Endothelial cell of umbilical vein (primary cell): ENCODE data around the gene L3MBTL4. TPM values are rescaled to one million over a fixed set of nuclear protein-coding genes. Genes with fewer than 3 reads are reported as not detected.

ENCODE experiments used
- BruUV-seq: library from RNA; stranded (reverse); fragments of 400-500 nt; replicated peaks from 2 replicates; lab custom pipeline; 2021; lab: Mats Ljungman, UMichigan
- CTCF ChIA-PET: fragments of 300-600, 350-600 bp; sonication (Branson Sonifier 250); formaldehyde crosslinking; loops from one replicate; lab custom pipeline; 2021; ENCODE audit warnings: antibody characterized with exemption, inconsistent platforms; lab: Charles Lee
- POLR2A ChIA-PET: fragments of 300-600, 350-600 bp; sonication (Branson Sonifier 250); formaldehyde crosslinking; loops from one replicate; lab custom pipeline; 2021; ENCODE audit warnings: antibody characterized with exemption, inconsistent platforms; lab: Charles Lee
- DNase-seq: peaks from one replicate; pipeline ENCODE4 v3.0.0-alpha.2; 2011; ENCODE audit warnings: low read depth, low spot score
- FAIRE-seq: peaks from 2 replicates; lab custom pipeline; 2011; peaks lifted over from hg19 to GRCh38; lab: Jason Lieb, UNC
- H2AFZ ChIP-seq: 2 replicates; pipeline ENCODE4 v1.6.0; 2012; ENCODE audit warnings: low read depth, low read length, control low read depth, inconsistent platforms
- H3K27ac ChIP-seq: 2 replicates; pipeline ENCODE4 v1.5.1; 2011; ENCODE audit warnings: low read depth, mild to moderate bottlenecking, control low read depth, low read length, moderate library complexity; ENCODE audit not compliant: insufficient read depth
- H3K27me3 ChIP-seq, 2 experiments: 2 replicates each; pipeline versions ENCODE4 v1.6.0 to v1.6.1; 2011; ENCODE audit warnings: low read length in 2 of 2, mixed read lengths in 1 of 2; ENCODE audit not compliant: control insufficient read depth in 2 of 2, insufficient read depth in 2 of 2
- H3K36me3 ChIP-seq, 2 experiments: 2 replicates in 1 of 2; 3 replicates in 1 of 2; pipeline ENCODE4 v1.5.1; 2011; ENCODE audit warnings: low read length in 2 of 2, mild to moderate bottlenecking in 1 of 2, moderate library complexity in 1 of 2; ENCODE audit not compliant: control insufficient read depth in 2 of 2, insufficient read depth in 2 of 2; ENCODE audit errors: extremely low read depth in 1 of 2
- H3K4me1 ChIP-seq: 3 replicates; pipeline ENCODE4 v1.5.1; 2011; ENCODE audit warnings: mild to moderate bottlenecking, low read length; ENCODE audit not compliant: control insufficient read depth, insufficient read depth; ENCODE audit errors: extremely low read depth
- H3K4me2 ChIP-seq: 2 replicates; pipeline ENCODE4 v1.6.1; 2011; ENCODE audit warnings: low read length, control low read depth, mixed read lengths; ENCODE audit not compliant: insufficient read depth
- H3K4me3 ChIP-seq, 3 experiments: fragments of 200-600 bp in 1 of 3; sonication (generic), shearing (Covaris generic) in 1 of 3; replicated peaks in 1 of 3; 2 replicates each; pipeline ENCODE4 v1.5.1; 2011 to 2016; ENCODE audit warnings: control low read depth in 3 of 3, low read length in 3 of 3, mild to moderate bottlenecking in 2 of 3, inconsistent platforms in 1 of 3, low read depth in 1 of 3, moderate library complexity in 1 of 3; ENCODE audit not compliant: insufficient read depth in 1 of 3
- H3K79me2 ChIP-seq: 2 replicates; pipeline ENCODE4 v1.6.0; 2012; ENCODE audit warnings: low read length, inconsistent platforms; ENCODE audit not compliant: control insufficient read depth, insufficient read depth
- H3K9ac ChIP-seq: replicated peaks from 2 replicates; pipeline ENCODE3; 2011; ENCODE audit warnings: low read length, control low read depth; ENCODE audit not compliant: insufficient read depth; ENCODE audit errors: extremely low read depth
- H3K9me1 ChIP-seq: replicated peaks from 3 replicates; pipeline ENCODE4 v1.6.0; 2011; ENCODE audit warnings: mild to moderate bottlenecking, low read length; ENCODE audit not compliant: control insufficient read depth, insufficient read depth; ENCODE audit errors: extremely low read depth
- H3K9me3 ChIP-seq: replicated peaks from 2 replicates; pipeline ENCODE4 v1.5.1; 2012; ENCODE audit warnings: low read length, inconsistent platforms; ENCODE audit not compliant: control insufficient read depth, insufficient read depth
- H4K20me1 ChIP-seq: replicated peaks from 2 replicates; pipeline ENCODE3; 2011; ENCODE audit warnings: mild to moderate bottlenecking, low read length; ENCODE audit not compliant: control insufficient read depth, insufficient read depth; ENCODE audit errors: extremely low read depth
- CTCF ChIP-seq, 2 donors: IDR thresholded peaks; 1 replicate in 1 of 2; 2 replicates in 1 of 2; pipeline ENCODE4 v1.5.1; 2011; ENCODE audit warnings: low read length in 2 of 2, mild to moderate bottlenecking in 2 of 2, moderate library complexity in 2 of 2, control low read depth in 1 of 2, inconsistent platforms in 1 of 2, low read depth in 1 of 2; ENCODE audit not compliant: insufficient read depth in 1 of 2; ENCODE audit errors: extremely low read depth in 1 of 2
- EZH2 ChIP-seq: IDR thresholded peaks from 2 replicates; pipeline ENCODE4 v1.6.1; 2012; ENCODE audit warnings: borderline replicate concordance, low read depth, mild to moderate bottlenecking, moderate library complexity, low read length, inconsistent platforms; ENCODE audit not compliant: severe bottlenecking
- FOS ChIP-seq: IDR thresholded peaks from 2 replicates; pipeline ENCODE4 v1.6.1; 2011; ENCODE audit warnings: mild to moderate bottlenecking, low read length, moderate library complexity, borderline replicate concordance; ENCODE audit not compliant: insufficient read depth
- GATA2 ChIP-seq: IDR thresholded peaks from 2 replicates; pipeline ENCODE4 v1.7.0; 2011; ENCODE audit warnings: low read depth, mild to moderate bottlenecking, moderate library complexity, mixed read lengths, low read length; ENCODE audit not compliant: insufficient read length, insufficient read depth
- JUN ChIP-seq: IDR thresholded peaks from 2 replicates; pipeline ENCODE4 v1.6.1; 2011; ENCODE audit warnings: borderline replicate concordance, low read depth; ENCODE audit not compliant: insufficient read length, insufficient read depth
- MAX ChIP-seq: IDR thresholded peaks from 2 replicates; pipeline ENCODE4 v1.6.1; 2011; ENCODE audit not compliant: insufficient read depth, insufficient read length
- POLR2A ChIP-seq: IDR thresholded peaks from 2 replicates; pipeline ENCODE4 v1.6.1; 2012; ENCODE audit warnings: low read depth, mild to moderate bottlenecking, control low read depth, low read length
- POLR2AphosphoS5 ChIP-seq: IDR thresholded peaks from 2 replicates; pipeline ENCODE4 v1.6.1; 2012; ENCODE audit warnings: low read depth, mild to moderate bottlenecking, control low read depth, low read length, moderate library complexity; ENCODE audit not compliant: insufficient read depth
- dilution Hi-C: fragments of 300-500 bp; cut with MboI; formaldehyde crosslinking; loops from one replicate; pipeline ENCODE4 v1.15.0; 2019; ENCODE audit warnings: low sequenced_read_pairs; ENCODE audit not compliant: extremely low pct_ligation_motif_present
- intact Hi-C: fragments of 100-400 bp; cut with micrococcal nuclease; formaldehyde crosslinking; loops from one replicate; pipeline ENCODE4 v1.10.0; 2022
- polyA plus RNA-seq, 4 experiments: library from polyadenylated mRNA; depleted of rRNA in 3 of 4; stranded (reverse) in 3 of 4; unstranded in 1 of 4; fragments of >200 nt; gene quantifications; 2 replicates each; pipeline versions ENCODE4 v1.2.1 to v1.2.3, GENCODE V29; 2011 to 2012; ENCODE audit warnings: missing spikeins in 1 of 4
- total RNA-seq: library from RNA; stranded (reverse); gene quantifications from 2 replicates; pipeline ENCODE4 v1.2.3, GENCODE V29; 2021

L3MBTL4 gene
- total and polyA plus RNA-seq, 2 donors (not counting 3 experiments of a cell fraction or from before 2014, with no cell fraction given): 0.80 TPM; not detected in 1

DNA sequence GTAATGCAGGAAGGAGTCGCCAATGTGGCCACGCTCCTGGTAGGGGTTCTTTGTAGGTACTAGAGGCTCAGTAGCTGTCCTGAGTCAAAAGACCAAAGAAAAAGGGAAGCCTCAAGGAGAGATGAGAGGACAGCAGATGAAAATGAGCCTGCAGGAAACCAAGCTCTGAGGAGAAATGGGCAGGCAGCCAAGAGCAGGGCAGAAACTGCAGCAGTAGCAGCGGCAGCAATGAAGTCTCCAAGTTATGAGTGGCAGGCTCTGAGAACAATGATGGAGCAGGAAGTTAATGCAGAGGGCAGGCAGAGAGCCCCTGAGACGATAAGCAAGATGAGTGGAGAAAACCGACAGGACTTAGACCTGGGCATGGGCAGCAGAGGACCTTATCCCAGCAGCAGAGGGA lies 471.2 kb downstream of the L3MBTL4 start:
- Histone ChIP-seq H3K9ac (no peak overlapping the region), H3K9me3 (no peaks in the 10 kb centered on the region), H3K27ac (no peak overlapping the region), H3K9me1 (no peaks in the 10 kb centered on the region), H3K27me3 (no peaks in the 10 kb centered on the region), H4K20me1 (no peaks in the 10 kb centered on the region), H3K4me3 (no peak overlapping the region), H3K4me2 (no peak overlapping the region), H3K79me2 (no peaks in the 10 kb centered on the region), H2AFZ (no peak overlapping the region), H3K4me1 (no peaks in the 10 kb centered on the region), H3K36me3 (no peaks in the 10 kb centered on the region)
- DNase-seq (no peak), FAIRE-seq (no peak)
- POLR2A ChIA-PET: no interaction called here
- intact Hi-C loops: no loop called here
- no TSS peak for BruUV-seq
- CTCF ChIA-PET: no interaction called here
- TF ChIP-seq MAX: no peak
- TF ChIP-seq POLR2AphosphoS5: no peak
- TF ChIP-seq POLR2A: no peak
- TF ChIP-seq CTCF (IDR thresholded peaks at IDR 0.05; ENCODE audit: extremely low read depth in 1 of 2, insufficient read depth in 1 of 2, low read depth in 1 of 2, low read length in 2 of 2): no peak
- dilution Hi-C loops: no loop called here

DNA sequence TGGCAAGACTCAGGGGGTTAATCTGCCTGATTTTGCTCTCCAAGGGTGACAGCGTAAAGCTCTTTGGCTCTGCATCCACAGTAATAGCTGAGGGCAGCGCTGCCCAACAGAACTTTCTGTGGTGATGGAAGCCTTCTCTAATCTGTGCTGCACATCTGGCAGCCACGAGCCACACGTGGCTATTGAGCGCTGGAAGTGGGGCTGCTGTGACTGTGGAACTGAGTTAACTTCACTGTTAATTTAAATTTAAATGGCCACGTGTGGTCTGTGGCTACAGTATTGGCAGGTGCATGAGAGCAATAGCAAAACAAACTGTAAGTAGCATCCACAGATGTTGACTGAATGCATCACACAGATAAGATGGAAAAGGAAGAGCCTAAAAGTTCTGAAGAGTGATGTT lies 472.1 kb downstream of the L3MBTL4 start:
- Histone ChIP-seq H3K4me1 (no peaks in the 10 kb centered on the region), H3K36me3 (no peaks in the 10 kb centered on the region), H3K27me3 (no peaks in the 10 kb centered on the region), H3K4me3 (no peak overlapping the region), H3K4me2 (no peak overlapping the region), H3K27ac (no peak overlapping the region), H2AFZ (no peak overlapping the region), H3K9me3 (no peaks in the 10 kb centered on the region), H3K79me2 (no peaks in the 10 kb centered on the region), H3K9me1 (no peaks in the 10 kb centered on the region), H3K9ac (no peak overlapping the region), H4K20me1 (no peaks in the 10 kb centered on the region)
- no TSS peak for BruUV-seq
- dilution Hi-C loops (no loop called here), intact Hi-C loops (no loop called here)
- no peak for TF ChIP-seq JUN
- TF ChIP-seq FOS: no peak
- TF ChIP-seq POLR2AphosphoS5: no peak
- TF ChIP-seq POLR2A: no peak
- TF ChIP-seq EZH2: no peak
- TF ChIP-seq MAX: no peak
- no peak for TF ChIP-seq GATA2
- no peak for TF ChIP-seq CTCF (IDR thresholded peaks at IDR 0.05; ENCODE audit: extremely low read depth in 1 of 2, insufficient read depth in 1 of 2, low read depth in 1 of 2, low read length in 2 of 2)
- DNase-seq: no peak
- no peak for FAIRE-seq
- ChIA-PET CTCF (no interaction called here), POLR2A (no interaction called here)
